ENCODE data around the gene BRD7.
A peak's percentile ranks its signal among the peaks of the same experiment; 100 is the strongest.

The BRD7 gene

GRCh38 chr16:50334106-50334975 is 34.4 kb downstream of the BRD7 start:
- DNase-seq, result no peak
- H3K4me3 ChIP-seq (ENCODE audit: low read length), result no peak overlapping the region
- no peak overlapping the region for H3K4me2 ChIP-seq (ENCODE audit: low read depth, low read length)
- no peaks in the 10 kb centered on the region for H3K9me3 ChIP-seq (replicated peaks; ENCODE audit: insufficient read depth, low read length)
- H3K79me2 ChIP-seq (ENCODE audit: low read length), result peaks cover 14% of the 10 kb centered on the region; the same call in 1 of the 2 replicates
- H2AFZ ChIP-seq (ENCODE audit: low read length), result no peak overlapping the region
- TF ChIP-seq EZH2 (optimal IDR thresholded peaks at IDR 0.05; ENCODE audit: low read depth, low read length), result no peak
- H3F3A ChIP-seq (ENCODE audit: insufficient read depth, low read length), result 0 out of 2 replicates have a peak, but pooled peaks cover 8% of the 10 kb centered on the region
- H3K27me3 ChIP-seq (replicated peaks; ENCODE audit: insufficient read depth, low read length), result no peaks in the 10 kb centered on the region
- H3K27ac ChIP-seq (ENCODE audit: low read length), result peak overlapping the region; percentile 88; the same call in 1 of the 2 replicates
- H3K9ac ChIP-seq (ENCODE audit: low read length), result no peak overlapping the region
- H3K9me2 ChIP-seq (replicated peaks; ENCODE audit: insufficient read depth, low read length), result no peaks in the 10 kb centered on the region
- no peaks in the 10 kb centered on the region for H4K20me1 ChIP-seq (ENCODE audit: insufficient read depth, low read length)
- no peaks in the 10 kb centered on the region for H3K36me3 ChIP-seq (replicated peaks; ENCODE audit: insufficient read depth, low read length)
- 0 out of 2 replicates have a peak, but pooled peaks cover 5% of the 10 kb centered on the region for H3K4me1 ChIP-seq (ENCODE audit: low read length)

- Histone ChIP-seq H3K79me2 (ENCODE audit: low read length) (peaks cover 14% of the 10 kb centered on the region; the same call in 1 of the 2 replicates), H3K4me2 (ENCODE audit: low read depth, low read length) (no peak overlapping the region), H3K27ac (ENCODE audit: low read length) (no peak overlapping the region), H3K36me3 (replicated peaks; ENCODE audit: insufficient read depth, low read length) (no peaks in the 10 kb centered on the region), H3K9ac (ENCODE audit: low read length) (no peak overlapping the region), H3F3A (ENCODE audit: insufficient read depth, low read length) (peaks cover 10% of the 10 kb centered on the region; the same call in 1 of the 2 replicates), H3K27me3 (replicated peaks; ENCODE audit: insufficient read depth, low read length) (no peaks in the 10 kb centered on the region), H3K9me3 (replicated peaks; ENCODE audit: insufficient read depth, low read length) (no peaks in the 10 kb centered on the region), H3K9me2 (replicated peaks; ENCODE audit: insufficient read depth, low read length) (no peaks in the 10 kb centered on the region), H4K20me1 (ENCODE audit: insufficient read depth, low read length) (no peaks in the 10 kb centered on the region), H3K4me1 (ENCODE audit: low read length) (peaks cover 7% of the 10 kb centered on the region), H3K4me3 (ENCODE audit: low read length) (no peak overlapping the region), H2AFZ (ENCODE audit: low read length) (no peak overlapping the region)
- DNase-seq, result no peak
- TF ChIP-seq EZH2 (optimal IDR thresholded peaks at IDR 0.05; ENCODE audit: low read depth, low read length) (no peak), CTCF (IDR thresholded peaks at IDR 0.05; ENCODE audit: low read length) (no peak), EZH2phosphoT487 (IDR thresholded peaks at IDR 0.05; ENCODE audit: low read length) (no peak)
Observed at GRCh38 chr16:50332599-50332998, 36.2 kb downstream of the BRD7 start.

- no peak for TF ChIP-seq EZH2 (optimal IDR thresholded peaks at IDR 0.05; ENCODE audit: low read depth, low read length)
- TF ChIP-seq EZH2phosphoT487 (IDR thresholded peaks at IDR 0.05; ENCODE audit: low read length), result no peak
- TF ChIP-seq CTCF (IDR thresholded peaks at IDR 0.05; ENCODE audit: low read length), result no peak
- H3K4me2 ChIP-seq (ENCODE audit: low read depth, low read length), result no peak overlapping the region
- H3K36me3 ChIP-seq (replicated peaks; ENCODE audit: insufficient read depth, low read length), result no peaks in the 10 kb centered on the region
- no peaks in the 10 kb centered on the region for H4K20me1 ChIP-seq (ENCODE audit: insufficient read depth, low read length)
- H3K9me3 ChIP-seq (replicated peaks; ENCODE audit: insufficient read depth, low read length), result no peaks in the 10 kb centered on the region
- H3K79me2 ChIP-seq (ENCODE audit: low read length), result peaks cover 14% of the 10 kb centered on the region; the same call in 1 of the 2 replicates
- H3K4me1 ChIP-seq (ENCODE audit: low read length), result peaks cover 11% of the 10 kb centered on the region
- H2AFZ ChIP-seq (ENCODE audit: low read length), result no peak overlapping the region
- no peak overlapping the region for H3K9ac ChIP-seq (ENCODE audit: low read length)
- H3K27me3 ChIP-seq (replicated peaks; ENCODE audit: insufficient read depth, low read length), result no peaks in the 10 kb centered on the region
- H3F3A ChIP-seq (ENCODE audit: insufficient read depth, low read length), result peaks cover 13% of the 10 kb centered on the region; the same call in 1 of the 2 replicates
- H3K4me3 ChIP-seq (ENCODE audit: low read length), result no peak overlapping the region
- DNase-seq, result no peak
- no peaks in the 10 kb centered on the region for H3K9me2 ChIP-seq (replicated peaks; ENCODE audit: insufficient read depth, low read length)
- H3K27ac ChIP-seq (ENCODE audit: low read length), result no peak overlapping the region
Observed at GRCh38 chr16:50331570-50331969, 37.2 kb downstream of the BRD7 start.

Measured in MM.1S (cell line).